ENCODE results near the gene MAP7D3.
"Not testable (repeated sequence)": the region's sequence is repeated elsewhere in the genome, so short reads cannot be mapped to it uniquely, and the experiment has no call there.

MAP7D3 gene, protein sequence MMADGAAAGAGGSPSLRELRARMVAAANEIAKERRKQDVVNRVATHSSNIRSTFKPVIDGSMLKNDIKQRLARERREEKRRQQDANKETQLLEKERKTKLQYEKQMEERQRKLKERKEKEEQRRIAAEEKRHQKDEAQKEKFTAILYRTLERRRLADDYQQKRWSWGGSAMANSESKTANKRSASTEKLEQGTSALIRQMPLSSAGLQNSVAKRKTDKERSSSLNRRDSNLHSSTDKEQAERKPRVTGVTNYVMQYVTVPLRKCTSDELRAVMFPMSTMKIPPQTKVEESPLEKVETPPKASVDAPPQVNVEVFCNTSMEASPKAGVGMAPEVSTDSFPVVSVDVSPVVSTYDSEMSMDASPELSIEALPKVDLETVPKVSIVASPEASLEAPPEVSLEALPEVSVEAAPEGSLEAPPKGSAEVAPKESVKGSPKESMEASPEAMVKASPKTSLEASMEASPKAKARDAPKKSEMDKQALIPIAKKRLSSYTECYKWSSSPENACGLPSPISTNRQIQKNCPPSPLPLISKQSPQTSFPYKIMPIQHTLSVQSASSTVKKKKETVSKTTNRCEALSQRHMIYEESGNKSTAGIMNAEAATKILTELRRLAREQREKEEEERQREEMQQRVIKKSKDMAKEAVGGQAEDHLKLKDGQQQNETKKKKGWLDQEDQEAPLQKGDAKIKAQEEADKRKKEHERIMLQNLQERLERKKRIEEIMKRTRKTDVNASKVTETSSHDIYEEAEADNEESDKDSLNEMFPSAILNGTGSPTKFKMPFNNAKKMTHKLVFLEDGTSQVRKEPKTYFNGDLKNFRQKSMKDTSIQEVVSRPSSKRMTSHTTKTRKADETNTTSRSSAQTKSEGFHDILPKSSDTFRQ

DNA sequence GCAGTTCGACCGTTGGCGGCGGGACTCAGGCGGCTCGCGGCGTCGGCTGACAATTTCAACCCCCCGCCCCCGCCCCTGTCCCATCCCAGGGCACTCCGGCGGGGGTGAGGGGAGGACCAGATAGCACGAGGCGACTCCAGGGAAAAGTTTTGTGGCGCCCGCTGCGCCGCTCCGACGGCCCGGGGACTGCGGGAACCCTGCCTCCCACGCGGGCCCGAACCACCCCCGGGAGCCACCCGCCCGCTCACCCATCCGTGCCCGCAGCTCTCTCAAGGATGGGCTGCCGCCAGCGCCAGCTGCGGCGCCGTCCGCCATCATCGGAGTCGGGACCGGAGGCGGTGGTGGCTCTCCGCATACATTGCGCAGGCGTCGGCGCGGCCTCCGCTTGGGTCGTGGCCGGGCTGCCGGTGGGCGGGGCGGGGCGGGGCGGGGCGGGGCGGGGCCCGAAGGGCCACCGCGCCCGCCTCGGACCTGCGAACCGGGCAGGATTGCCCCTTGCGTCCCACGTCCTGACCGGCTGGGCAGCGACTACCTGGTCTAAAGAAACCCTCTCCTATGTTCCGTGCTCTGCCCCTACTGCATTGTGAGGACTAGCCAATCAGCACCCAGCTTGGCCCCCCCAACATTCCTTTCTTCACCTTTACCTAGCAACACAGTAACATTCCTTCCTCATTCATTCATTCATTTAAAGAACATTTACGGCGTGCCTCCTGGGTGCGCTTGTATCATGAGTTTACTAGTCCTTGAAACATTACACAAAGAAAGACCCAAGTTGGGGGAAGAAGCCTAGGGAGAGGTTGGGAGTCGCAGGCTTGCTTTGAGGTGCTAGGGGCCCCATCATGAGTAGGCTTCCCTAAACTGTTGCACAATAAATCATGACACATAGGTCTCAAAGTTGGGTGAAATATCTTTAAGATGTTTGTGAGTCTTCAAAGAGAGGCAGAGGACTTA lies at the start of gene MAP7D3:
MAP7D3 (minus strand) TSS at position 360 of the 951 bp plus-strand sequence; CDS start at position 318, 42 bp downstream.
- no peak for DNase-seq (ENCODE audit: low read depth)

DNA sequence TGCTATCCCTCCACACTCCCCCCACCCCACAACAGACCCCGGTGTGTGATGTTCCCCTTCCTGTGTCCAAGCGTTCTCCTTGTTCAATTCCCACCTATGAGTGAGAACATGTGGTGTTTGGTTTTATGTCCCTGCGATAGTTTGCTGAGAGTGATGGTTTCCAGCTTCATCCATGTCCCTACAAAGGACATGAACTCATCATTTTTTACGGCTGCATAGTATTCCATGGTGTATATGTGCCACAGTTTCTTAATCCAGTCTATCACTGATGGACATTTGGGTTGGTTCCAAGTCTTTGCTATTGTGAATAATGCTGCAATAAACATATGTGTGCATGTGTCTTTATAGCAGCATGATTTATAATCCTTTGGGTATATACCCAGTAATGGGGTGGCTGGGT lies 49.5 kb upstream of the MAP7D3 start, which contains the start of gene ADGRG4:
ADGRG4 (plus strand) TSS at position 243 of the 400 bp plus-strand sequence. CDS start 7,815 bp downstream, outside the sequence.
- not testable (repeated sequence) for DNase-seq (ENCODE audit: low read depth)

DNA sequence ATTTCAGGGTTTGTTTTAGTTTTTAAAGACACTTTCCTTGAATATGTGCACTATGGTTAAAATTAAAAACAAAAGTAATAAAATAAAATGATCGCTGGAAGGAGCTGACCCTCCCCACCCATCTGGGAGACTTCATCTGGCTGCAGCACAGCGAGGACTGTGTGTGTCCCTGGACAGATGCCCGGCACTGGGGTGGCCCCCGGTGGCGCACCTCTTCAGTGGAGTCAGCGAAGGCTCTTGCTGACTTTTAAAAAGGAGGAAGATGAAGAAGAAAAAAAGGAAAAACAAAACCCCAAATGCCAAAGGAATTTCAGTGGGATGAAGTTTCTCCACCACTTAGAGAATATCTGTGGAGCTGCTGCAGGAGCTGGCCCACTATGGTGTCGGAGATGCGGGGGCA lies 44.2 kb upstream of the MAP7D3 start:
- DNase-seq (ENCODE audit: low read depth) = no peak

DNA sequence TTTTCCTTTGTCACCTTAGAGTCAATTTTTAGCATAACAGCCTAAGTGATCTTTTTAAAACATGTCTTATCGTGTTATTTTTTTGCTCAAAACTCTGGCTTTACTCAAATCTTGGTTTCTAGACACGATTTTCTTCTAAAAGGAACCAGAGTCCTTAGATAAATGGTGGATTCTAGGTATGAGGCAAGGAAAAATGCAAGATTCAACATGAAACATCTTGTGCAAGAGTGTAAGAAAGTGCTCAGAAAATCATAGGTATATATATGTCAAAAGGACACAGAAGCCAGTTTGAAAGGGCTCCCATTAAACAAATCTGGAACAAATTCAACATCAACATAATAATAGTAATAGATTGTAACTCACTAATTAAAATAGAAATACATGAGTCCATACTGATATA lies 41.5 kb upstream of the MAP7D3 start:
- no peak for DNase-seq (ENCODE audit: low read depth)

DNA sequence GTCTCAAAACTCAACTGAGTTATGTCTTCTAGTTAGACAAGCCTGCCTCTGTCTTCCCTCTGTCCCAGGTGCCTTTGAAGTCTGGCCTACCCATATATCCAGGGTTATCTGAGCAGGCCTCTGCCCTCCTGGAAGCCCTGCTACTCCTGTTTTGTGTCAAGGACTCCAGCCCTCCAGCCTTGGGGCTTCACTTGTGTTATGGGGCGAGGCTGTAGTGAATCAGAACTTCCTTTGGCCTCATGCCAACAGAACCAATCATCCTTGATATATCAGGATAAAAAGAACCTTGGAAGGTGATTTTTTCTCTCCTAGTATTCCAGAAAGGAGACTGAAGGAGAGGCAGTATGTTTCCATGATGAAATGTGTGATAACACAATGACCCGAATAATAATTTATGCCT lies 40.6 kb upstream of the MAP7D3 start:
- no peak for DNase-seq (ENCODE audit: low read depth)

DNA sequence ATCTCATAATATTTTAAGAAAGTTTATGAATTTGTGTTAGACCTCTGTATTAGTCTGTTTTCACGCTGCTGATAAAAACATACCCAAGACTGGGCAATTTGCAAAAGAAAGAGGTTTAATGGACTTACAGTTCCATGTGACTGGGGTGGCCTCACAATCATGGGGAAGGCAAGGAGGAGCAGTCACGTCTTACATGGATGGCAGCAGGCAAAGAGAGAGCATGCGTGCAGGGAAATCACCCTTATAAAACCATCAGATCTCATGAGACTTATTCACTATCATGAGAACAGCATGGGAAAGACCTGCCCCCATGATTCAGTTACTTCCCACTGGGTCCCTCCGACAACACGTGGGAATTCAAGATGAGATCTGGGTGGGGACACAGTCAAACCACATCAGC lies 35.2 kb upstream of the MAP7D3 start:
- not testable (repeated sequence) for DNase-seq (ENCODE audit: low read depth)

DNA sequence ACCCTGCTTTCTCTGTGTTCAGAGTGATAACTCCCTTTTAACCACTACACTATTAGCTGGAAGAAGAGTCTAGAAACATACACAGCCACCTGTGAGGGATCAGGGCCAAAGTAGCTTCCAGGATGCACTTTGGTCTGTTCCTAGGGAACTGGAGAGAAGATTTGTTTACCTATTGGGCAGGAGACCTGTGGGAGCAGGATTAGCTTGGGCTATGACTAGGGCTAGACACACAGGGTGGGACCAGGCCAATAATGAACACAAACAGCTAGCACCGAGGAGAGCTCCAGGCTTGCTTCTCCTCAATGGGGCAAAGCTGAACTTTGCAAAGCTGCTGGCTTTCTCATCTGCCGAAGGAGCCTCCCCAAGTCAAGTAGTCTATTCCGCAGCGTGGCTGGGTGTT lies 24.4 kb upstream of the MAP7D3 start:
- DNase-seq (ENCODE audit: low read depth) = no peak

DNA sequence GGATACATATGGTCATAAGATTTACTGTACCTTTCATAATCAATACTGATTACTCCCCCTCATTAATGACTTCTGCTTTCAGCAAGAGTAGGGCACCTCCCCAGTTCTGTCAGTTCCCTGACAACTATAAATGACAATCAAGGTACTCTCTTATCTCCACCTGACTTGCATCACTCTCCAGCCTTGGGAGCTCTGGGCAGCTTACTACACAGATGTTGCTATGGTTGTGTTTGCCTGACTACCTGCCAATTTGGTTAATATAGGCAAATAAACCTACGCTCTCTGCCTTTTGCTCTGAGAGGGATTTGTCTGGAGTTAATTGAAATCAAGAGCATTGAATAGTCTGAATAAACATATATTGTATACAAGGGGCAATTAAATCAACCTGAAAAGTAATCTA lies 22.8 kb upstream of the MAP7D3 start:
- no peak for DNase-seq (ENCODE audit: low read depth)

DNA sequence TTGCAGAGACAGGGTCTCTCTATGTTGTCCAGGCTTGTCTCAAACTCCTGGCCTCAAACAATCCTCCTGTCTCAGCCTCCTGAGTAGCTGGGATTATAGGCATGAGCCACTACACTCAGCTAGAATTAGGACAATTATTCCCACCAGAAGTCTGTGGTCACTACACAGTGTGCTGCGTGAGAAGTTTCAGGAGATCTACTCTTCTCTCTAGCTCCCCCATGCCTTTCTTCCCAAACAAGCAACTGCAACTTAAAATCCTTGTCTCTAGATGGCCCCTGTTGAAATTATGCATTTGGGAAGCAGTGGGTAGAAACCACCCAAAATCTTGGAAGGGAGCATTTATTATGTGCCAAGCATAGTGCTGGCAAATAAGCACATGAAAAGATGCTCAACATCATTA lies 21.1 kb upstream of the MAP7D3 start:
- no peak for DNase-seq (ENCODE audit: low read depth)

DNA sequence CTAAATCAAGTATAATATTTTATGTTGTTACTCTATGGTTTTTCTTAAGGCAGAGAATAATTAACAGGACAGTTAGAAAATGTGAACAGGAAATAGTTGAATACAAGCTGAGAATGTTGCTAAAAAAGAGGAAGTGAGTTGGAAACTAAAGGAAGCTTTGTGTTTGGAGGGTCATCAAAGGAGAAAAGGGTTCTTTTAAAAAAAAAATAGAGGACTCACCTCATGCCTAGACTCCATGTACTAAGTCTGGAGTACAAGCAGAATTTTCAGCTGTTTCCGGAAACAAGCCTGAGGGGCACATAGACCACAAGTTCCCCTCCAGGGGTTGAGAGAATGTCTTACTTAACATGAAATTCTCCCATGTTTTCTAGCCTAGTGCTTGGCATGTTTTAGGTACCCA lies 20.1 kb upstream of the MAP7D3 start:
- DNase-seq (ENCODE audit: low read depth) = no peak

DNA sequence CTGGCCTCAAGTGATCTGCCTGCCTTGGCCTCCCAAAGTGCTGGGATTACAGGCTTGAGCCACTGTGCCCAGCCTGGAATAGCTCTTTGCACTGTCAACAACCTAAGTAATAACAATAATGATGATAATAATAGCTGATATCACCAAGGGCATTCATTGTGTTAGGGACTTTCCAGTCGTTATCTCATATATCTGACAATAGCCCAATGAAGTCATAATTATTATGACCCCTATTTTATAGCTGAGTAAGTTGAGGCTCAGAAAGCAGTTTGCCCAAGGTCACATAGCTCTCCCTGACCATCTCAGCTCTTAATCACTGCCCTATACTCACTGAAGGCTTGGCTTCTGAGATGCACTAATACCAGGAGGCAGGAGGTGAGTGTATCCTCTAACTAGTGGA lies 18.7 kb upstream of the MAP7D3 start:
- DNase-seq (ENCODE audit: low read depth) = no peak

DNA sequence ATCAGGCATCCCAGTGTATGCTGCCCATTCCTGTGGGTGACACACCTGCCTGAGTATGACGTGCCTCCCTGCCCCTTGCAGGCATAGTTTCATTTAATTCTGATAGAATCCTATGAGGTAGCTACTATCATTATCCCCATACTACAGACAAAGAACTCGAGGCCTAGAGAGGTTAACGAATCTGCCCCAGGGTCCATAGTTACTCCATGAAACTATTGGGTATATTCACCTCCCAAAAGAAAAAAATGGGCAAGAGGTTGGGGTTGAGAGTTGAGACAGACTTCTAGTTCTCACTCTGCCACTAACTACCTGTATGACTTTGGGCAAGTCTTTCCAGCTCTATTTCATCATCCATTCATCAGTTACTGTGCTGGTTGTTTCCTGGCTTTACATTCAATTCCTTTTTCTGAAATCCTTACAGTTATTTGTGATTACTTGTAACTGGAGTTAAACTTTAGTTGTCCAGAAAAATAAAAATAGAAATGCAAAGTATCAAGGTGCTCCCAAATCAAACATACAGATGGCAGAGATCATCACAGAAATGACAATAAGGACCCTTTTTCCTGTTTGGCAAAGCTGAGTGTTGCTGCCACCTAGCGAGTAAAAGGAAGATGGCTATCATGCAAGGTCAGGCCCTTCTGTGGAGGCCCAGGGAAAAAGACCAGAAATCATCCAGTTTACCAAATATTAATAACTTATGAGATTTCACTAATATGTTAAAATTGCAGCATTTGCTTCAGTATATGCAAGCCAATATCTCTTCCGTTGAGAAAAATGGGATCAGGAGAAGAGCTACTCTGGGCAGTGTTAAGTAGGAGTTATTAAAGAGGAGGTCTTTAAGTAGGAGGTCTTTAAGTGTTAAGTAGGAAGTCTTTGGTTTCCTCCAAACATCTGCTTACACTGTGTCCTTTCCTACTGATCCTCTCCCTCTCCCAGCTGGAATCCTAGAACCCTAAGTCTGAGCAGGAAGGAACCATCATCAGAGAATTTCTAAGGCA lies 17.1 kb upstream of the MAP7D3 start:
- no peak for DNase-seq (ENCODE audit: low read depth)

DNA sequence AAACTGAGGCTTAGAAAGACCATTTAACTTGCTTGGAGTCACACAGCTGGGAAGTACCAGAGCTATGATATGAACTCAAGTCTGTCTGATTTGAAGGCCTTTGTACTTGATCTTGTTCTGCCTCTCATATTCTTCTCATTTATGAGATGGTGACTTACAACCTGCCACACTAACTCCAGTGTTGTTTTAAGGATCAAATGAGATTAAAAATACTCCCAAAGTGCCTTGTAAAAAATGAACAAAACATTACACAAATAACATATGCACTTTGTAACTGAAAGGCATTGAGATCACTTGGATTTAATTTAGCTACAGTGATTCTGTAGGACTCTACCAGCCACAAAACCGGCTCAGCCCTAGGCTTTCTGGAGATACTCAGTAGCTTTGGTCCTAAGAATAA lies 15.6 kb upstream of the MAP7D3 start:
- DNase-seq (ENCODE audit: low read depth) = no peak

DNA sequence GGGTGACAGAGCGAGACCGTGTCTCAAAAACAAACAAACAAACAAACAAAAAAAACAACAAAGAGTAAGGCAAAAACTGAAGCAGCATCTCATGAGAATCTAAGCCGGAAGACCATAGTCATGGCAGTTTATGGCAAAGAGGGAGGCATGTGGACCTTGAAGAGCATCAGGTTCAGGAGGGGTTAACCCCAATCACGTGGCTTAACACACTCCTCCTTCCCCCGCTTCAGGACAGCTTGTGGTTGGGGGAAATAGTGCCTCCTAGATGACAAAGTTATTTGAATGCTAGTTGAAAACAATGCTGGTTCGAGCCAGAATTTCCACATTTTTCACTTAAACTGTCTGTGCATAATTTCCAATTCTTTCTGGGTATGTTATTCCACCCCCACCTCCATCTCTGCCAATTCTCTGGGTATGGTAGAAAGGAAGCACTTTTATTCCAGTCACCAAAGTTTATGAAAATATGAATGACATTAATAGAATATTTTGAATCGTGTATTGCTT lies 11.7 kb upstream of the MAP7D3 start:
- no peak for DNase-seq (ENCODE audit: low read depth)

DNA sequence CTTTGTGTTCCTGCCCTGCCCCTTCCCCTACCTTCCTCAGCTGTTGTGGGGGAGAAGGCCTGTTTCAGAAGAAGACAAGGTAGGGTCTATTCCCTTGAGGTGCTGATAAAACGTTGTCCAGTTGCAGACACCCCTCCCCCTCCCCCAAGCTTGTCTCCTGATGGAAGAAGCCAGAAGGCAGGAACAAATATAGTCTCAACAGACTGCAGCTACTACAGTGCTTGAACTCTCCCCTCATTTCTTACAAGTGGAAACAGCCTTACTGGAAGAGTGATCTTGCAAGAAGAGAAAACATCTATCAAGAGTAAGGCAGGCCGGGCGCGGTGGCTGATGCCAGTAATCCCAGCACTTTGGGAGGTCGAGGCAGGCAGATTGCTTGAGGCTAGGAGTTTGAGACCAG lies 11.0 kb upstream of the MAP7D3 start:
- no peak for DNase-seq (ENCODE audit: low read depth)

DNA sequence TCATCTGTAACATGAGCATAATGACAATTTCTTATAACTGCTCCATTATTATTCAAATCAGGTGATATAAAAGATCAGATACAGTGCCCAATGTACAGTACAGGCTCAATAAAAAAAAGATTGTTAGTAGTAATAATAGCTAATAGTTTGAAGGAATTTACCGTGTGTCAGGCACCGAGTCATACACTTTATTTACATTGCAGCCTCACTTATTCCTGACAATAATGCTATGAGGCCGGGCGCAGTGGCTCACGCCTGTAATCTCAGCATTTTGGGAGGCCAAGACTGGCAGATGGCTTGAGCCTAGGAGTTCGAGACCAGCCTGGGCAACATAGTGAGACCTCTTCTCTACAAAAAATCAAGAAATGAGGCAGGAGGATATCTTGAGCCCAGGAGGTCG lies 10.1 kb upstream of the MAP7D3 start:
- no peak for DNase-seq (ENCODE audit: low read depth)

DNA sequence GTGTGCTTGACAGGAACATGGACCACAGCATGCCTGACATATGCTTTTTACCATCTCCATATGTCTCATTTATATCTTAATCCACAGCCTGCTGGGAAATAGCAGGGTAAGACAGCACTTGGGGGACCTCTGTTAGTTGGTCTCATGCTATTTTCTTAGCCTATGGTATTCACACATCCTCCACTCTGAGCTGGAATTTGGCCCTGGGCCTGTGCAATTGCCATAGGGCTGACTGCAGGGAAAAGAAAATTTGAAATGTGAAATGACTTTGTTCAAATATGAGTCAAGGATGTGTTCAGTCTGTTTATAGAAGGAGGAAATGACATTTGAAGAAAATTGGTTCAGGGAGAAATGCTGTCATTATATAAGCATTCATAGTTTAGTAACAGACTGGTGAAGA lies 9.6 kb upstream of the MAP7D3 start:
- DNase-seq (ENCODE audit: low read depth) = no peak

DNA sequence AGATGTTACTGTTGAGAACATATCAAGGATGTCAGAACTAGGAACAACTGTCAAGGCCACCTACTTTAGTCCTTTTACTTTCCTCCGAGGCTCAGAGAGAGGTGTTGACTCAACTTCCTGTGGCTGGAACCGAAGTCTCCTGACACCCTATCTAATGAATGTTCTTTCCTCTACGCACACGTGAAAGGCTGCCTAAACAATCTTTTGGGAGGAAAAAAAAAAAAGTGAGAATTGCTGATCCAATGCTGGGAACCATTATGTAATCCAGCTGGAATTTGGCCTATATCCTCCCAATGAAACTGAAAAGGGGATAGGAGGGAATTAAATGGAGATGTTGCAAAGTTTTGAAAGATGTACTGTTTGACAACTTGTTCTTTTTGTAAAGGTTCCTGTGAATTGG lies 8.3 kb upstream of the MAP7D3 start:
- DNase-seq (ENCODE audit: low read depth) = no peak

DNA sequence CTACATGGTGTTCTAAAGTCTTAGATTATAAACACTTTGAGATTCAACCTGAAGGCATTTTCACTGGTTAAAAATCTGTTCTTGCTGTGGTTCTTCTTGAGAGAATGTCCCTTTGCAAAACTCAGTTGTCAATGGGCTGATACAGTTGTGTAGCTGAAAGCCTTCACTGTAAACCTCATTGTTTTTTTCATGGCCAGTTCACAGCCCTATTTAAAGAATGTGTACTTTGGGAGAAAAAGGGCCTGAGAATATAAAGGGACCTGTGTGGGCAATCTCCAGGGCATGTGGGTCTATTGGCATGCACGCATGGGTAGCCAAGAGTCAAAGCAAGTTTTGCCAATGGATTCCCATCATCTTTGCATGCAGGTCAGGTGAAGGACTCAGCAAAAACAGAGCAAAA lies 7.8 kb upstream of the MAP7D3 start:
- DNase-seq (ENCODE audit: low read depth) = no peak

DNA sequence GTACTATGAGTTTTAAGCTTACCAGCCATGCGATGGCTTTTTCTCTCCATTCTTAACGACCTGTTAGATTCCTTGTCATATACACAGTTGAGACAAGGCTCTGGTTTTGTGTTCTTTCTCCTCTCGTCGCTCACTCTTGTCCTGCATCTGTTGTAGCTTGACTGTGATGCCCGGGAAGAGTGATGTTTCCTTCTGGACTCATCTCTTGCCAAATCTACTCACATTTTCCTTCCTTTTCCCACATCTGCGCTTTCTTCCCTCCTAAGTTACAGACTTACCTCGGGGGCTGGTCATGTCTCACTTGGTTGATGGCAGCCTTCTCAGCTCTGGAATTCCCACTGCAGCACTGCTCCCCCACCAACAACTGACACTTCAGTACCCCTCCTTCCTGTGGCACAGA lies 4.8 kb upstream of the MAP7D3 start:
- DNase-seq (ENCODE audit: low read depth) = no peak

DNA sequence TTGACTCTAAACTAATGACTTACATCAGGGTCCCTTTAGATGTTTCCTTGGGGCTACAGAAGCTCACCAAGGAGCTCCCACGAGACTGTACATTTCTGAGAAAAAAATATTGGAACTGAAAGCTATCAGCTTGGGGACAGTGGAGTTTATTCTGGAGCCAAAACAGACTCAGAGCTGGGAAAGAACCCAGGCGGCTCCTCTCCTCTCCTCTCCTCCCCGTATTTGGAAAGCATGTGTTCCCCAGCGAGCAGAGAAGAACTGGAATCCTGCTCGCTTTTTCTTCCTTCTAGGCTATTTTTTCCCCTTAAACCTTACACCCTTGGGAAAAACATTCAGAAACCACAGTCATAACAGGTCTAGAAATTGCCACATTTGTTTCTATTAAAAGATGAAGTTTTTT lies 4.3 kb upstream of the MAP7D3 start:
- DNase-seq (ENCODE audit: low read depth) = no peak
